GM19463 (cell line): ENCODE results near the gene NCK2.
"Not testable (repeated sequence)": the region's sequence is repeated elsewhere in the genome, so short reads cannot be mapped to it uniquely, and the experiment has no call there.

ENCODE experiments used
- ATAC-seq: cut with Tn5 transposase; IDR thresholded peaks from one replicate; pipeline ENCODE4 v1.9.1; 2021; ENCODE audit warnings: mild to moderate bottlenecking, moderate library complexity; ENCODE audit not compliant: unreplicated experiment

The NCK2 gene

GRCh38 chr2:105754011-105754410 is 9.3 kb downstream of the NCK2 start:
- peak; percentile 35 for ATAC-seq

GRCh38 chr2:105754994-105755393 is 10.3 kb downstream of the NCK2 start:
- no peak for ATAC-seq

- no peak for ATAC-seq
Measured at GRCh38 chr2:105755895-105756294, 11.2 kb downstream of the NCK2 start.

GRCh38 chr2:105756435-105756834 is 11.7 kb downstream of the NCK2 start:
- no peak for ATAC-seq

GRCh38 chr2:105756865-105757264 is 12.2 kb downstream of the NCK2 start:
- peak; percentile 16 for ATAC-seq

- ATAC-seq = peak; percentile 32
Measured at GRCh38 chr2:105757433-105757832, 12.7 kb downstream of the NCK2 start.

- no peak for ATAC-seq
Measured at GRCh38 chr2:105760191-105760590, 15.5 kb downstream of the NCK2 start.

- ATAC-seq = no peak
Measured at GRCh38 chr2:105760639-105761337, 16.1 kb downstream of the NCK2 start.

GRCh38 chr2:105761931-105762515 is 17.3 kb downstream of the NCK2 start:
- ATAC-seq = no peak

- ATAC-seq = no peak
Measured at GRCh38 chr2:105763076-105763475, 18.4 kb downstream of the NCK2 start.

GRCh38 chr2:105764059-105764458 is 19.3 kb downstream of the NCK2 start:
- ATAC-seq = no peak

GRCh38 chr2:105765415-105766299 is 20.9 kb downstream of the NCK2 start:
- ATAC-seq = no peak

GRCh38 chr2:105766300-105766866 is 21.7 kb downstream of the NCK2 start:
- no peak for ATAC-seq

GRCh38 chr2:105768176-105768575 is 23.5 kb downstream of the NCK2 start:
- ATAC-seq = no peak

- peak; percentile 58 for ATAC-seq
Measured at GRCh38 chr2:105768961-105769452, 24.3 kb downstream of the NCK2 start.

- no peak for ATAC-seq
Measured at GRCh38 chr2:105769504-105769903, 24.8 kb downstream of the NCK2 start.

- no peak for ATAC-seq
Measured at GRCh38 chr2:105770149-105770548, 25.4 kb downstream of the NCK2 start.

- not testable (repeated sequence) for ATAC-seq
Measured at GRCh38 chr2:105771291-105771690, 26.6 kb downstream of the NCK2 start.

- ATAC-seq = no peak
Measured at GRCh38 chr2:105771836-105772235, 27.1 kb downstream of the NCK2 start.

- ATAC-seq = no peak
Measured at GRCh38 chr2:105772362-105772761, 27.6 kb downstream of the NCK2 start.

- no peak for ATAC-seq
Measured at GRCh38 chr2:105773568-105773967, 28.9 kb downstream of the NCK2 start.
